Medulla oblongata (tissue), 1 donor: ENCODE results near the gene MAP7.
"Not testable (repeated sequence)": the region's sequence is repeated elsewhere in the genome, so short reads cannot be mapped to it uniquely, and the experiment has no call there.

Experiments
- DNase-seq: peaks from one replicate; pipeline ENCODE4 v3.0.0-alpha.2; 2015; ENCODE audit errors: extremely low spot score

The MAP7 gene

GRCh38 chr6:136383268-136383937 is 166.8 kb downstream of the MAP7 start:
- DNase-seq, result peak; percentile 34

GRCh38 chr6:136382676-136383252 is 167.5 kb downstream of the MAP7 start:
- no peak for DNase-seq

- DNase-seq, result no peak
Observed at GRCh38 chr6:136378888-136379287, 171.3 kb downstream of the MAP7 start.

- not testable (repeated sequence) for DNase-seq
Observed at GRCh38 chr6:136375836-136376235, 174.4 kb downstream of the MAP7 start.

- DNase-seq, result no peak
Observed at GRCh38 chr6:136371959-136372358, 178.3 kb downstream of the MAP7 start.

GRCh38 chr6:136370988-136371728 is 179.1 kb downstream of the MAP7 start:
- no peak for DNase-seq

- DNase-seq, result peak; percentile 82
Observed at GRCh38 chr6:136365776-136366354, 184.4 kb downstream of the MAP7 start.

GRCh38 chr6:136362421-136363356 is 187.5 kb downstream of the MAP7 start:
- DNase-seq, result no peak

- no peak for DNase-seq
Observed at GRCh38 chr6:136361787-136362186, 188.4 kb downstream of the MAP7 start.

- no peak for DNase-seq
Observed at GRCh38 chr6:136360783-136361182, 189.4 kb downstream of the MAP7 start.

- no peak for DNase-seq
Observed at GRCh38 chr6:136359851-136360250, 190.4 kb downstream of the MAP7 start.

GRCh38 chr6:136351518-136352110 is 198.6 kb downstream of the MAP7 start:
- DNase-seq, result peak; percentile 38

GRCh38 chr6:136350914-136351313 is 199.3 kb downstream of the MAP7 start:
- DNase-seq, result no peak

GRCh38 chr6:136347847-136348246 is 202.4 kb downstream of the MAP7 start:
- no peak for DNase-seq

- no peak for DNase-seq
Observed at GRCh38 chr6:136345145-136345544, 205.1 kb downstream of the MAP7 start.

- no peak for DNase-seq
Observed at GRCh38 chr6:136344420-136344819, 205.8 kb downstream of the MAP7 start.

GRCh38 chr6:136343700-136344099 is 206.5 kb downstream of the MAP7 start:
- DNase-seq, result no peak

- DNase-seq, result no peak
Observed at GRCh38 chr6:136343275-136343674, 206.9 kb downstream of the MAP7 start.

- no peak for DNase-seq
Observed at GRCh38 chr6:136341967-136342366, 208.3 kb downstream of the MAP7 start.

- DNase-seq, result no peak
Observed at GRCh38 chr6:136341367-136341766, 208.9 kb downstream of the MAP7 start.

- DNase-seq, result no peak
Observed at GRCh38 chr6:136338486-136338885, 211.7 kb downstream of the MAP7 start.
